ENCODE measurements around the gene GSE1.

The GSE1 gene

DNA sequence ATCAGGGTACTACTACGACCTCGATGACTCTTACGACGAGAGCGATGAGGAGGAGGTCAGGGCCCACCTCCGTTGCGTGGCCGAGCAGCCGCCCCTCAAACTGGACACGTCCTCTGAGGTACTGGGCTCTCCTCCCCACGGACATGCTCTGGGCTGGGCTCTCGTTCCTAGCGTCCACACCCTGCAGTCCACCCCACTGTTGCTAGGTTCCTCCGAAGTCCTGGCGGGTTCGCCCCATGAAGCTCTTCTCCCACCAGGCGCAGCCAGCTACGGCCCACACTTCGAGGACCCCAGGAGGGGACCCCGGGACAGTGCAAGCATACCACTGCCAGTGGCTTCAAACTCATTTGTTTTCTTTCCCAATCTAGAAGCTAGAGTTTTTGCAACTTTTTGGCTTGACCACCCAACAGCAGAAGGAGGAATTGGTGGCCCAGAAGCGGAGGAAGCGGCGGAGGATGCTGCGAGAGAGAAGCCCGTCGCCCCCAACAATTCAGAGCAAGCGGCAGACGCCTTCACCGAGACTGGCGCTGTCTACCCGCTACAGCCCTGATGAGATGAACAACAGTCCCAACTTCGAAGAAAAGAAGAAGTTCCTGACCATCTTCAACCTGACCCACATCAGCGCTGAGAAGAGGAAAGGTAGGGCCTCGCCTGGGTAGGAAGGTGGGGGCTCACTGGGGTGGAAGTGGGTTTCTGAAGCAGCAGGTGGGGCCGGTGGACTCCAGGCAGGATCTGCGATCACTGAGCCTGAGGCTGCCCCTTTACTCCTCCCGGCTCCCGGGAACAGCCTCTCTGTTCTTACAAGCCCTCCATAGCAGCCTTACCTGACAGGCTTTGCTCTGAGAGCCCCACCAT is 50.1 kb downstream of the GSE1 start:
- DNase-seq = no peak

DNA sequence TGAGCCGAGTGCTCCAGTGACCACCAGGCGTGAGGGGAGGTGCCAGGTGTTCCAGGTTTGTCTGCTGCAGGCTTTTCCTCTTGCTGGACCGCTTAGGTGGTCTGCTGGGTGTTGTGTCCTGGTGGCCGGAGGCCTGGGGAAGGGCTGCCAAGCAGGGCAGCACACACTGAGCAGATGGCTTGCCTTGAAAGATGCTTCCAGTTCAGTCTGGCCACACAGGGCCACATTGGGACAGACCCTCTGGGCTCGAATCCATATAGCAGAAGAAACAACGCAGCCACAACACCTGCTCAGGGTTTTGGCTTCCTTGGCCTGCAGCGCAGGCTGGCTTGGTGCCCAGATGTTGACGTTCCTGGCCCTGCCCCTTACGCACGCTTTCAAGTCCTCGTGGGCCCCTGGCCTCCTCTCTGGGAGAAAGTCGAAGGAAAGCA is 50.8 kb downstream of the GSE1 start:
- DNase-seq = no peak

DNA sequence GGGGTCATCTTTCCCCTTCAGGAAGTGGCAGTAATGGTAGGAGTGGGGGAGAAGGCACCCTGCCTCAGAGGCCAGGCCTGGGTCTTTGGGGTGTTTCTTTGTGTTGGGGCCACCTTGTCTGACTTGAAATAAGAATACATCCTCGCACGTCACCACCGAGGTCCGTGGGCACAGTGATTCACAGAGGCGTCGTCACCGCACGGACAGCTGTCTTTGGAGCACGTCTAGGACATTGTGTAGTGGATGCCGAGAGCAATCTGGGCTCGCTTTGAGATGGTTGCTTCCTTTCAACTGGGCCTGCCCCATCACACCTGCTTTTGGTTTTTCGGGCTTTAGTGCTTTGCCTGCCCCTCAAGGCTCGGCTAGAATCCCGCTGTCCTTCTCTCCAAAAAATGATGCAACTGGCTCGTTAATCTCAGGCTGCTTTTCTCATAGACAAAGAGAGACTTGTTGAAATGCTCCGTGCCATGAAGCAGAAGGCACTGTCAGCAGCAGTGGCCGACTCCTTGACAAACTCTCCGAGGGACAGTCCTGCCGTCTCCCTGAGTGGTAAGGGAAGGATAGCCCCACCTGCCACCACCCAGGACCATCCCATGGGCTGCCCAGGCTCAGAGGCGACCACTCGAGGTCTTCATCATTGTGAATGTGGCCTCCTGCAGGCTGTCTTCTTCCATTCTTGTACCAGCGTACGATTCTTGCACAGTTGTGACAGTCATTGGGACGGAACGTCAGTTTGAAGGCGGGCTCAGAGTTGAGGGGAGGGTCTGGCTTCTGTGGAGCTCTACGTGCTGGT is 51.7 kb downstream of the GSE1 start:
- DNase-seq = no peak

DNA sequence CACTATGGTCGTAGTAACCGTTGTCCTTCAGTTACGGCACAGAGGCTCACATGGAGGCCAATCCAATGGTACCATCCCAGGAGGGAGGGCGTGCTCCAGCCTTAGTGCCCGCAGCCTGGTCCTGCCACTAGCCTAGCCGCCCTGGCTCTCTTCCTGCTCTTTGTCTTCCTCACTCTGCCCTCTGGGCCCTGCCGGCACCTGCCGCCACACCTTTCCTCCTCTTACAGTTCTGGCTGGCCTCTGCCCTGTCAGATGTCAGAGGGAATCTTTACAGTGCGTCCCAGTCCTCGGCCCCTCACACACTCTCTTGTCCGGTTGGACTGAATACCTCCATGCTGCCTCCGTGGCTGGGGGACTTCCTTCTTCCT is 52.2 kb downstream of the GSE1 start:
- no peak for DNase-seq

- DNase-seq = no peak
Observed at GRCh38 chr16:85665929-85666328, 52.8 kb downstream of the GSE1 start.

DNA sequence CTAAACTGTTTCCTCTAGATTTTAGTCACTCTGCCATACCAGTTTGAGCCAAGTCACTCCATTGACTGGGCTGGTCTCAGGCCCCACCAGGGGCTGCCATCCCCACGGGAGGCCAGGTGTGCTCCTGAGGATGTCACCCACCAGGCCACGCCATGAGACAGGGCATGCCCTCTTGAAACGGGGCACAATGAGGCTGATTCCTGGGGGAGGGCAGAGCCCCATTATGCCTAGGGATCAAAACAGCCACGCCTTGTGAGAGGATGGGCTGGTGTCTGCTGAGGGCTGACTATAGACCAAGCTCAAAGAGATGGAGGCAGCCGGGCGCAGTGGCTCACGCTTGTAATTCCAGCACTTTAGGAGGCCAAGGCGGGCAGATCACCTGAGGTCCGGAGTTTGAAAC is 54.1 kb downstream of the GSE1 start:
- no peak for DNase-seq

DNA sequence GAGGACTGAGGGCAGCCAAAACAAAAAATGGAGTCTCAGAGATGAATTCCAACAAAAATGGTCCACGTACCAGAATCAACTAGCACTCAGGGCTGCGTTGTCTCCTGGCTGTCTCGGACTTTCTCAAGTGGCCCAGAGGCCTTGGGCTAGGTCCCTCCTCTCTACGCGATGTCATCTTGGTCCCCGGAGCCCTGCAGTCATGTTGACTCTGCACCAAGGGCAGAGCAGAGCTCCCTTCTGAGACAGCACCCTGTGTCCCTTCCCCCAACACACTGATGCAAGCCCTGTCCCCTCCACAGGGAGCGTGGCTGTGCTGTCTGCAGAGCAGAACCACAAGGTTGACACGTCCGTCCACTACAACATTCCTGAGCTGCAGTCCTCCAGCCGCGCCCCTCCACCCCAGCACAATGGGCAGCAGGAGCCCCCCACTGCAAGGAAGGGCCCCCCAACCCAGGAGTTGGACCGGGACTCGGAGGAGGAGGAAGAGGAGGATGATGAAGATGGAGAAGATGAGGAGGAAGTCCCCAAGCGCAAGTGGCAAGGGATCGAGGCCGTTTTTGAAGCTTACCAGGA is 54.8 kb downstream of the GSE1 start:
- DNase-seq = no peak

DNA sequence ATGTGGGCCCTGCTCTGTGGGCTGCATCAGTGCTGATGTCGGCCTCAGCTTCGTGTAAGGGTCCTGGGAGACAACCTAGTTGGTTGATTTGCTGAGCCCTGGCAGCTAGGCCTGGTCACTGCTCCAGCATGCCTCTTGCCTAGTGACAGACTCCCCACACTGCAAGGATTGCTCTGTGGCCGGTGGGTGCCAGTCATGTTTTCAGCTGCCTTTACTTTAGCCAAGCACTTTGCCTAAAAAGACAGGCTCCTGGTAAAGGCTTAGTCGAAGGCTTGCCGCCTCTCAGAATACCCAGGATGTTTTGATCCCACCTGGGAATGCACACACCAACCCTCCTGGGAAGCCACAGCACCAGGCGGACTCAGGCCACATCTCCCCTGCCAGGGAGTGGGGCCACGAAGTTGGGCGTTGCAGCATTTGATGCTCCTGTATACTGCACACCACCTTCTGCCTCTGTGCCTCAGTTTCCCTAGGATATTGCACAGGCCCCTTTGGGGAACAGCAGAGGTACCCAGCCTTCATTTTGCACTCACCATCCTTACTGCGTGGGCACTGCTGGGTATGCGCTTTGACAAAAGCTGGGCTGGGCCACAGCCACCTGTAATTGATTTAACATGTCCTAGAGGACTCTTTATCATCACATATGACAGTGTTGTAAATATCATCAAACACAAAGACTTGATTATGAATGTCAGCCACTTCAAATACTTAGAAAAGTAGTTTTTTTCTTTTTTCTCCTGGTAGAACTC is 55.7 kb downstream of the GSE1 start:
- no peak for DNase-seq

- no peak for DNase-seq
Observed at GRCh38 chr16:85670840-85671239, 57.7 kb downstream of the GSE1 start.

DNA sequence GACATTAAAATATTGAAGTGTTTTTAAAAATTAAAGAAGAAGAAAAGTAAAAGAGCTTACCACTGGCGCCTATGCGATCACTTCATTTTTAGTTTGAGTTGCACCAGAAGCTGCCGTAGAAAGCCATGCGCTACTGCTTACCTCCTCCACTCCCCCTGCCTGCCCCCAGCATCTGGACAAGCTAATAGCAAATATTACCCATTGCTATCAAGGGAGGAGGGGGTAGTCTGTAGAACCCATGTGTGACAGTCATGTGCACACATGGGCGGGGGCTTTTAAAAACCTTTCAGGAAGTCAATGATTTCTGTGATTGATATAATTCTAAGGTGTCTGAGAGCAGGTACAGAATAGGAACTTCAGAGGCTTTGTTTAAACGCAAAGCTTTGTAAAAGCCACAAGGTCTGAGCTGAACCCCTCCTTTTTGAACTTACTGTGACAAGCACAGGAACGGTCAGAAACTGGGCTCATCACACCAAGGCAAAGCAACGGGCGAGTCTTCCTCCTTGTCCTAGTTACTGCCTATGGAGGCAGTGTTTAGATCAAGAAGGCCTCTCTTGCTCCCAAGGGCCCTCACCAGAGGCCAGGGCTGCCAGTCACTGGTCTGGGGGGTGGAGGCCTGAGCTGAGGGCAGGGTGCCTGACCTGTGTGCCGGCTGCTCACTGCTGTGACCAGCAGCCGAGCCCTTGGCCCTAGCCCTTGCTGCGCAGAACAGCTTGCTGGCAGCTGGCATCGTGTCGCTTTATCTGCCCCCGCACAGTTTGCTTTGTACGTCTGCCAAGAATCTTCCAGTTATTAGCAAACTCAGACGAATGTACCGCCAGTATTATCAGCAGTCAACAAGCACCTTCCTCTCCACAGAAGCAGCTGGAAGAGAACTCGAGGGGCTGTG is 60.7 kb downstream of the GSE1 start:
- DNase-seq = no peak

DNA sequence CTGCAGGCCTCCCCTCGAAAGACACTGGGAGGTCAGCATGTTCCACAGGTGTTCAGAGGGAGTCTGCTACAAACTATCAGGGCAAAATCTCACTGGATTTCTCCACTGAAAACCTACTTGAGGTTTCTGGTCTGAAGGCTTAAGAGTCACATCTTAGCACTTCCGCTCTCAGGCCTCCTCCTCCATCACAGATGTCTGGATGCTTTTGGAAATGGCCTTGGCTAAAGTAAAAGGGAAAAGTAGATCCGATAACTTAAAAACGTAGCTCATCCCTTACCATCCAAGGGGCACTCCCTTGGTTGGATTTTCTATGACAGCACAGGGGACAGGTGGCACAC is 61.3 kb downstream of the GSE1 start:
- DNase-seq = no peak

GRCh38 chr16:85674828-85675227 is 61.7 kb downstream of the GSE1 start:
- no peak for DNase-seq

DNA sequence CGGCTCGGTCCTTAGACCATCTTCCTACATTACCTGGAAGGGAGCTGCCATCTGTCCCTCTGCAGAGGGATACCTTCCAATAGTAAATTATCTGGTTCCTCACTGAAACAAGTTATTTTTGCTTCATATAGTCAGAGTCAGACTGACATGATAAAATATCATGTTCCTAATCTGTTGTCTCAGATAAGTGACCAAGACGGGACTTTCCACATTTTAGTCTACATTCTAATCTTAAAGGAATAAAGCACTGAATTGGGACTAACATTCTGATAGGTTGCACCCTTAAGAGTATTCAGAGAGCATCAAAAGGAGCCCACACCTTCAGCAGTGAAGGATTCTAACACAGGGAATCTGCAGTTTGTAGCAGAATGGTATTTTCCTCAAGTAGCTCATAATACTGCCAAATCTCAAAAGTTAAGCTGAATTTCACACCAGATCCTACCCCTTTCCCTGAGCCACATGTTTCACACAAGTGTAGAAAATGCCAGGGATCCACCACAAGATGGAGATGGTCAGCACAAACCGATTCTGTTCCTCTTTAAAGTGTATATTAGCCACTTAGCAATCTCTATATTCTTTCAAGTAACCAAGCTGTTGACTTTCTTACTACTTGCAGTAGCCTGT is 62.2 kb downstream of the GSE1 start:
- no peak for DNase-seq

- DNase-seq = no peak
Observed at GRCh38 chr16:85676466-85676865, 63.3 kb downstream of the GSE1 start.

DNA sequence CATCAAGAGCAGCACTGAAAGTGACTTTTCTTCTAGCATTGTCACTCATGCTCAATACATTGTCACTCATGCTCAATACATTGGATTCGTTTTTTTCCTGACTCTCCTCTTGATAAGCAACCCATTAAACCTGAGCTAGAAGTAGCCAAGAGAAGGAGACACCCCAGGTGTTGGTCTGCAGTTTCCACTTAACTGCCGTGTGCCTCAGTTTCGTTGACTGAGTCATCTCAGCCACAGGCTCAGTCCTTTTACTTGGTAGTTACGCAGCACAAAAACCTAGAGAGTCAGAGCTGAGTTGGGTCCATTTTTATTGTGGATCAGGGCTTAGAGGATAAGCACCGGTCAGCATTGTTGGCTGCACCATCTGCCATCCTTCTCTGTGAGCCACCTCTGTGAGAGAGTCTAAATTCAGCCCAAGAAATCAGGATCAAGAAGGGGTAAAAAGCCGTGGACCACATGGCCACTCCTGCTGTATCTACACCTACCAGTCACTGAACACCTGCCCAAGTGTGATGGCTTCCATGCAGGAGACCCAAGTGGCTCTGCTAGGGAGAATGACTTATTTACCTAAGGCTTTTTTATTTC is 64.4 kb downstream of the GSE1 start:
- no peak for DNase-seq

DNA sequence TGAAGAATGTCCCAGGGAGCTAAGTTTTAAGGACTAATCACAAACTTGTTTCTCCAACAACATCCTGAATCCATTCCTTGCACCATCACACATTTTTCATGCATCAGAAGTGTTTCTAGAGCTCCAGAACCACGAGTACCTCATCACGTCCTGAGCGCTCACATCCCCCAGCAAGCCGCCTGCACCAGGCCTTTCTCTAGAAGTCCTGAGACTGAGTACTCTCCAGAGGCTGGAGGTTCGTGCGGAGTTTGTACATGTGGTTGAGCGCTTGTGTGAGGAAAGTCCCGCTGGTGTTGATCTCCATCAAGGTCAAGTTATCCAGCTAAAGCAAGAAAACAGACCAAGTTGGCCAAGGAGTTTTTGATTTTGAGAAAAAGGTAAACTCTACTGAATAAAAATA is 64.9 kb downstream of the GSE1 start:
- no peak for DNase-seq

GRCh38 chr16:85678821-85679220 is 65.7 kb downstream of the GSE1 start:
- no peak for DNase-seq

DNA sequence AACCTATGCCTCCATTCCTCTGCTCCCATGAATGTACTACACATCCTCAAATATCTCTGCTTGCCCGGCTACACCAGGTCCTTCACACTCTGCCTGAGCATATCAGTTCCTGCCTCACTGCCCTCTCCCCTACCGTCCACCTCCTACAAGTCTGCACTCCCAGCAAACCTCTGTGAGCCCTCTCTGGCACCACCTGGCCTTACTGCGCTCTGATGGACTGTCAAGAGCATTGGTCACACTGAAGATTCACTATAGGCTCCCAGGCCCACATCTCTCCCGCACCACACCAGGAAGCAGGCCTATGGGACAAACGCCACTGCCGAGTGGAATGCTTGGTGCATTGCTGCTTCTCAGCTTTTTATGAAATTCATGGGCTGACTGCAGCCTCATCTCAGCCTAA is 66.7 kb downstream of the GSE1 start:
- no peak for DNase-seq

DNA sequence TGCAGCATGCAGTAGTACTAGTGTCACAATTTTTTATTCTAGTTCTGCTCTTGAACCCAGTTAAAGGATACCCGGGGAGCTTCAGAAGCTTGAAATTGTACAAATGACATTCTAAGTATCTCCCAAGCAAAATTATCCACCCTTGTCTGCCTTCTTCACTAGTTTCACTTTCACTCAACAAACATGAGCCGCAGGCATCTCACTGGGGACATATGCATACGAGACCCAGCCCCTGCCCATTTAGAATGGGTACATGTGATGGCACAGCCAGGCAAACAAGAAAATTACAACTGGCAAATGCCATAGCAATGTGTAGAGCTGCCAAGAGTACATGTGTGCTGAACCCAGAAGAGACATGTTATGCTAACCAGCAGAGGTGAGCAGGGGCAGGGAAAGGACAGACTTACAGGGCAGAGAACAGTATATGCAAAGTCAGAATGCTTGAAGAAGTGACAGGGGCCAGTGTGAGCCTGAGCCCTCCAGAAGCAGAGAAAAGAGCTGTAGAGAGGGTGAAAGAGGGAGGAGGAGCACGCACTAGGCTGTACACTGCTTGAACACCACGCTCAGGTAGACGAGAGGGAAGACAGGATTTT is 67.3 kb downstream of the GSE1 start:
- DNase-seq = no peak

DNA sequence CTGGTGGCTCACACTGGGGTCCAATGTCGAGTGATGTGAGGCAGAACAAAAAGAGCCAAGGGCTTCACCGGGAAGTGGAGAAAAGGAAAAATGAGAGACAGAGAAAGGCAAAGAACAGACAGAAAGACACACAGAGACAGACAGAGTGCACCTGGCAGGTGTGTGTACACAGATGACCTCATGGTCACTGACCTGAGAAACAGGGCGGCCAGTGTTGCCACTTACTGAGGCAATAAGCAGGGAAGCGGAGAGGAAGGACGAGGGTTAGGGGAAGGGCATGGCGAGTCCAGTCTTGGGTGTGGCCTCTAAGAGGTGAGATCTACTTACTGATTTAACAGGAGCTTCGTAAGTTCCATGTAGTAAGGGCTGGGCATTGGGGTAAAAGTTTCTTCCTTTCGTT is 68.1 kb downstream of the GSE1 start:
- no peak for DNase-seq

GRCh38 chr16:85682516-85682915 is 69.4 kb downstream of the GSE1 start:
- DNase-seq = no peak
